Panc1 (cell line): ENCODE measurements around the gene GARS1. TPM values are rescaled to one million over a fixed set of nuclear protein-coding genes. Genes with fewer than 3 reads are reported as not detected.

Experiments used
- ATAC-seq: fragments of 200-7000 bp; cut with Tn5 transposase; 2 replicates; pipeline ENCODE4 v1.9.1; 2020; ENCODE audit warnings: mild to moderate bottlenecking, moderate library complexity
- BruUV-seq: library from RNA; stranded (reverse); fragments of 400-500 nt; replicated peaks from 2 replicates; lab custom pipeline; 2021; lab: Mats Ljungman, UMichigan
- CTCF ChIA-PET: fragments of 300-600 bp; sonication (Branson Sonifier 250); formaldehyde crosslinking; loops from one replicate; lab custom pipeline; 2022; ENCODE audit warnings: antibody characterized with exemption; lab: Charles Lee
- POLR2A ChIA-PET: fragments of 300-600 bp; sonication (Branson Sonifier 250); formaldehyde crosslinking; loops from one replicate; lab custom pipeline; 2022; ENCODE audit warnings: antibody characterized with exemption; lab: Charles Lee
- DNase-seq: peaks from one replicate; pipeline ENCODE4 v3.0.0-alpha.2; 2010; ENCODE audit warnings: low read depth, low spot score
- H3K27ac ChIP-seq: 2 replicates; pipeline ENCODE4 v1.5.1; 2011; ENCODE audit warnings: mild to moderate bottlenecking, low read length, inconsistent platforms
- H3K27me3 ChIP-seq: fragments of 200-500 bp; sonication (Bioruptor generic); 2 replicates; pipeline ENCODE4 v1.6.0; 2014; ENCODE audit warnings: low read length, inconsistent platforms; ENCODE audit not compliant: control insufficient read depth, insufficient read depth
- H3K36me3 ChIP-seq: fragments of 200-500 bp; sonication (Bioruptor generic); 2 replicates; pipeline ENCODE4 v1.5.1; 2014; ENCODE audit warnings: inconsistent platforms, mild to moderate bottlenecking, low read length, moderate library complexity; ENCODE audit not compliant: control insufficient read depth, insufficient read depth
- H3K4me1 ChIP-seq: 2 replicates; pipeline ENCODE4 v1.5.1; 2011; ENCODE audit warnings: inconsistent platforms, mild to moderate bottlenecking, low read length, moderate library complexity; ENCODE audit not compliant: control insufficient read depth, insufficient read depth
- H3K4me3 ChIP-seq, 2 experiments: 2 replicates each; pipeline ENCODE4 v1.5.1; 2011 to 2012; ENCODE audit warnings: low read depth in 2 of 2, low read length in 2 of 2, mild to moderate bottlenecking in 2 of 2, inconsistent platforms in 1 of 2, moderate library complexity in 1 of 2
- H3K9me3 ChIP-seq: fragments of 200-500 bp; sonication (Bioruptor generic); 2 replicates; pipeline ENCODE4 v1.5.1; 2014; ENCODE audit warnings: low read depth, mild to moderate bottlenecking, inconsistent platforms, low read length, moderate library complexity; ENCODE audit not compliant: control insufficient read depth, insufficient read depth
- POLR2AphosphoS5 ChIP-seq: IDR thresholded peaks from 2 replicates; pipeline ENCODE4 v1.6.1; 2012; ENCODE audit warnings: mild to moderate bottlenecking, low read depth, low read length, moderate library complexity
- REST ChIP-seq, 2 experiments: IDR thresholded peaks; 2 replicates each; pipeline ENCODE4 v1.6.1; 2011 to 2012; ENCODE audit warnings: low read depth in 2 of 2, control low read depth in 1 of 2, low read length in 1 of 2, mild to moderate bottlenecking in 1 of 2, moderate library complexity in 1 of 2; ENCODE audit not compliant: insufficient read depth in 1 of 2
- SIN3A ChIP-seq: IDR thresholded peaks from 2 replicates; pipeline ENCODE4 v1.6.1; 2012; ENCODE audit warnings: low read depth, mild to moderate bottlenecking, low read length, moderate library complexity, borderline replicate concordance; ENCODE audit not compliant: insufficient read depth
- TCF7L2 ChIP-seq: IDR thresholded peaks from 2 replicates; pipeline ENCODE4 v1.6.1; 2011; ENCODE audit warnings: mild to moderate bottlenecking, low read depth, low read length, inconsistent platforms
- in situ Hi-C: cut with HindIII; loops from 2 replicates; pipeline ENCODE4 v1.10.0; 2016; ENCODE audit warnings: low sequenced_read_pairs, low pct_unique_long_range_greater_than_20kb
- intact Hi-C: fragments of 100-400 bp; cut with micrococcal nuclease; formaldehyde crosslinking; loops from one replicate; pipeline ENCODE4 v1.10.0; 2022; ENCODE audit not compliant: unreplicated experiment
- total RNA-seq: library from RNA; stranded (reverse); gene quantifications from one replicate; pipeline ENCODE4 v1.2.1, GENCODE V29; 2021; ENCODE audit not compliant: unreplicated experiment
- TF ChIP-seq, protein P1 (sequence below): fragments of 450-650 bp; IDR thresholded peaks from 2 replicates; pipeline ENCODE4 v1.5.1; 2017; ENCODE audit warnings: mild to moderate bottlenecking

GARS1 gene
- total RNA-seq, 1 experiment from 2014 or later: 271 TPM

DNA sequence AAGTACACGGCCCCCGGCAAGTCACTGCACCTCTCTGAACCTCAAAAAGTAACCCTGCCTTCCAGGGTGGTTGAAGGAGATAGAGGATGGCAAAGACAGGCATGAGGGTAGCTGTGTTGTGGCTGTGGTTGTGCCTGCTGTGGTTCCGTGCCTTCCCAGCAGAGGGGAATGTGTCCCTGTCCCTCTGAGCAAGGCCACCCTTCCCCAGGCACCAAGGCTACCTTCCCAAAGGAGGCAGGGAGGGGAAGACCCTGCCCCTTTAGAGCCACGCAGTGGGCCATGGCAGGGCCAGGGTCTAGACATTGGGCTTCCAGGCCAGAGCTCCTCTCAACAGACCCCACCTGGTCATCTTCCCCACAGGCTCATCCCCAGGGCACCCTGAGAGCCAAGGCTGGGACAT, 68.7 kb downstream of the GARS1 start:
- intact Hi-C loops: no loop called here
- ChIA-PET POLR2A (no interaction called here), CTCF (no interaction called here)
- no peak overlapping the region for H3K4me3 ChIP-seq
- no peak for DNase-seq
- ATAC-seq: no peak
- no peaks in the 10 kb centered on the region for H3K9me3 ChIP-seq
- H3K27ac ChIP-seq: no peak overlapping the region
- BruUV-seq: no TSS peak
- peaks cover 4% of the 10 kb centered on the region; the same call in 1 of the 2 replicates for H3K27me3 ChIP-seq
- H3K4me1 ChIP-seq: no peaks in the 10 kb centered on the region
- TF ChIP-seq REST (IDR thresholded peaks at IDR 0.05; ENCODE audit: insufficient read depth in 1 of 2, low read depth in 2 of 2, low read length in 1 of 2): no peak
- no peak for TF ChIP-seq TCF7L2
- TF ChIP-seq, protein P1, sequence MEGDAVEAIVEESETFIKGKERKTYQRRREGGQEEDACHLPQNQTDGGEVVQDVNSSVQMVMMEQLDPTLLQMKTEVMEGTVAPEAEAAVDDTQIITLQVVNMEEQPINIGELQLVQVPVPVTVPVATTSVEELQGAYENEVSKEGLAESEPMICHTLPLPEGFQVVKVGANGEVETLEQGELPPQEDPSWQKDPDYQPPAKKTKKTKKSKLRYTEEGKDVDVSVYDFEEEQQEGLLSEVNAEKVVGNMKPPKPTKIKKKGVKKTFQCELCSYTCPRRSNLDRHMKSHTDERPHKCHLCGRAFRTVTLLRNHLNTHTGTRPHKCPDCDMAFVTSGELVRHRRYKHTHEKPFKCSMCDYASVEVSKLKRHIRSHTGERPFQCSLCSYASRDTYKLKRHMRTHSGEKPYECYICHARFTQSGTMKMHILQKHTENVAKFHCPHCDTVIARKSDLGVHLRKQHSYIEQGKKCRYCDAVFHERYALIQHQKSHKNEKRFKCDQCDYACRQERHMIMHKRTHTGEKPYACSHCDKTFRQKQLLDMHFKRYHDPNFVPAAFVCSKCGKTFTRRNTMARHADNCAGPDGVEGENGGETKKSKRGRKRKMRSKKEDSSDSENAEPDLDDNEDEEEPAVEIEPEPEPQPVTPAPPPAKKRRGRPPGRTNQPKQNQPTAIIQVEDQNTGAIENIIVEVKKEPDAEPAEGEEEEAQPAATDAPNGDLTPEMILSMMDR: no peak
- no peak for TF ChIP-seq SIN3A
- no peak for TF ChIP-seq POLR2AphosphoS5
- in situ Hi-C loops: no loop called here
- no peaks in the 10 kb centered on the region for H3K36me3 ChIP-seq

- ATAC-seq: no peak
- in situ Hi-C loops: no loop called here
- TF ChIP-seq SIN3A (no peak), REST (IDR thresholded peaks at IDR 0.05; ENCODE audit: insufficient read depth in 1 of 2, low read depth in 2 of 2, low read length in 1 of 2) (no peak), TCF7L2 (no peak), POLR2AphosphoS5 (no peak)
- TF ChIP-seq, protein P1: no peak
- H3K9me3 ChIP-seq: no peaks in the 10 kb centered on the region
- no peak overlapping the region for H3K27ac ChIP-seq
- no TSS peak for BruUV-seq
- H3K4me1 ChIP-seq: no peaks in the 10 kb centered on the region
- DNase-seq: no peak
- H3K36me3 ChIP-seq: no peaks in the 10 kb centered on the region
- H3K4me3 ChIP-seq: no peak overlapping the region
- H3K27me3 ChIP-seq: peaks cover 6% of the 10 kb centered on the region
- ChIA-PET POLR2A (no interaction called here), CTCF (no interaction called here)
- intact Hi-C loops: no loop called here
Observed at GRCh38 chr7:30664184-30664885, 69.7 kb downstream of the GARS1 start.
